Mesendoderm (in vitro differentiated cells): ENCODE results near the gene CROCC2.

ENCODE experiments used
- DNase-seq: peaks from one replicate; pipeline ENCODE4 v3.0.0; 2013
- H2AK5ac ChIP-seq: 2 replicates; pipeline ENCODE4 v1.6.1; 2013; ENCODE audit warnings: low read length, inconsistent platforms
- H2BK120ac ChIP-seq: 2 replicates; pipeline ENCODE4 v1.6.1; 2013; ENCODE audit warnings: low read depth, mild to moderate bottlenecking, low read length, moderate library complexity, mixed read lengths
- H2BK15ac ChIP-seq: replicated peaks from 2 replicates; pipeline ENCODE4 v1.6.1; 2013; ENCODE audit warnings: low read depth, mild to moderate bottlenecking, moderate library complexity
- H2BK5ac ChIP-seq: 2 replicates; pipeline ENCODE4 v1.6.1; 2013; ENCODE audit warnings: low read length, inconsistent platforms
- H3K18ac ChIP-seq: 2 replicates; pipeline ENCODE4 v1.6.1; 2013; ENCODE audit warnings: mild to moderate bottlenecking, low read length, mixed read lengths
- H3K23ac ChIP-seq: one replicate; pipeline ENCODE4 v1.6.1; 2013; ENCODE audit warnings: low read length
- H3K27ac ChIP-seq: 2 replicates; pipeline ENCODE4 v1.5.1; 2013; ENCODE audit warnings: low read depth, mild to moderate bottlenecking, inconsistent platforms, low read length, moderate library complexity
- H3K27me3 ChIP-seq: 2 replicates; pipeline ENCODE4 v1.6.1; 2013; ENCODE audit warnings: low read length, control low read depth, mild to moderate bottlenecking, inconsistent platforms; ENCODE audit not compliant: insufficient read depth, poor library complexity
- H3K36me3 ChIP-seq: 2 replicates; pipeline ENCODE4 v1.6.1; 2013; ENCODE audit warnings: low read length, inconsistent platforms; ENCODE audit not compliant: control insufficient read depth, insufficient read depth
- H3K4ac ChIP-seq: one replicate; pipeline ENCODE4 v1.6.1; 2013; ENCODE audit warnings: low read depth, mild to moderate bottlenecking, low read length, moderate library complexity
- H3K4me1 ChIP-seq: 2 replicates; pipeline ENCODE4 v1.6.1; 2013; ENCODE audit warnings: low read depth, low read length, inconsistent platforms; ENCODE audit not compliant: control insufficient read depth
- H3K4me2 ChIP-seq: 2 replicates; pipeline ENCODE4 v1.6.1; 2013; ENCODE audit warnings: low read length
- H3K4me3 ChIP-seq: 2 replicates; pipeline ENCODE4 v1.5.1; 2013; ENCODE audit warnings: mild to moderate bottlenecking, low read length
- H3K56ac ChIP-seq: one replicate; pipeline ENCODE4 v1.6.1; 2013; ENCODE audit warnings: low read length
- H3K79me1 ChIP-seq: 2 replicates; pipeline ENCODE4 v1.6.1; 2013; ENCODE audit warnings: low read length, inconsistent platforms
- H3K79me2 ChIP-seq: 2 replicates; pipeline ENCODE4 v1.6.1; 2013; ENCODE audit warnings: mild to moderate bottlenecking, low read length; ENCODE audit not compliant: control insufficient read depth, insufficient read depth
- H3K9ac ChIP-seq: 2 replicates; pipeline ENCODE4 v1.6.1; 2013; ENCODE audit warnings: low read length, inconsistent platforms
- H4K5ac ChIP-seq: one replicate; pipeline ENCODE4 v1.6.1; 2013; ENCODE audit warnings: low read length
- H4K8ac ChIP-seq: one replicate; pipeline ENCODE4 v1.6.1; 2013; ENCODE audit warnings: low read depth, mild to moderate bottlenecking, control low read depth, low read length, moderate library complexity
- WGBS: extraction: QIAGEN DNeasy Blood & Tissue Kit; methylation state at CpG from one replicate; pipeline ENCODE4 v1.1.7; 2013; ENCODE audit warnings: low lambda C conversion rate, missing lambda C conversion rate; ENCODE audit not compliant: insufficient coverage; ENCODE audit errors: extremely low coverage; 5-methylcytosine and 5-hydroxymethylcytosine counted together

CROCC2 gene

DNA sequence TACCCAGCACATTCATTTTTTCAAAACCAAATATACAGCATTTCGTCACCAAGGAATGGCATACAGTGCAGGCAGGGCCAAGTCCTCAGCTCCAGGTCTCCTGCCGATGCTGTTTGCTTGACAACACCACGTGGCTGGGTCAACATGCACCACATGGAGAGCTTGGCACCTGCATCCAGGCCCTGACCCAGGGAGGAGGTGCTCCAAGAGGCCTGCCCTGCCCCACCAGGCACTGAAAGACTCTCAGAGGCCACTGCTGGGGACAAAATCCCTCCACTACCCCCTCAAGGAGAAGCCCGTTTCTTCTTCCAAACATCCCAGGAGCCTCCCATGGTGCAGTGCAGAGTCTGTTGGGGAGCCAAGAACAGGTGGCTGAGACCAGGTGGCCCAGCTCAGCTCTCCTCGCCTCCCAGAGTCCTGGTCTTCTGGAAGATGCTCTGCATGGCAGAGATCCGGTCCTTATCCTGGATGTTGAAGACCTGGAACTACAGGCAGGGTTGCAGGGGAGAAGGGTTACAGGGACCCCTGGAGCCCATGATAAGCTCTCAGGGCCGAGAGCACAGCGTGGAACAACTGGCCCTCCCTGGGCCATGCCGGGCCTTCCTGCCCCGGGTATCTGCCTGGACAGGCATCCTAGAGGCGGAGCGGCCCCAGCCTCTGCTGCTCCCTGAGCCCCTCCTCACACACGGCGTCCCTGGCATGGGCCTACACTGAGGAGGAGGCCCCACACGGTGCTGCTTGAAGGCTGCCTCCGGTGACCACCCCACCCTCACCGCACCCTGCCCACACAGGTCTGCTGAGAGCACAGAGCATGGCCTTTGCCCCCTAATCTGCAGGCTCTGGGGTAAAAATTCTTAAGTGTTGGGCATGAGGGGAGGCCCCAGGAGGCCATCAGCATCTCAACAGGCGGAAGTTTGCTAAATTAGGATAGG lies 19.2 kb upstream of the CROCC2 start:
- H2BK15ac ChIP-seq, result no peak overlapping the region
- no peak overlapping the region for H3K4me3 ChIP-seq
- H3K9ac ChIP-seq, result no peak overlapping the region
- H3K79me2 ChIP-seq, result no peaks in the 10 kb centered on the region
- no peak overlapping the region for H3K4me2 ChIP-seq
- no peak for DNase-seq
- no CpG with 5 or more reads among the region's 18 CpGs for WGBS
- no peak overlapping the region for H3K18ac ChIP-seq
- no peak overlapping the region for H3K23ac ChIP-seq
- H3K4ac ChIP-seq, result no peak overlapping the region
- H2AK5ac ChIP-seq, result no peak overlapping the region
- no peak overlapping the region for H3K56ac ChIP-seq
- no peaks in the 10 kb centered on the region for H3K79me1 ChIP-seq
- no peaks in the 10 kb centered on the region for H3K36me3 ChIP-seq
- H3K27ac ChIP-seq, result no peak overlapping the region
- no peak overlapping the region for H4K5ac ChIP-seq
- no peak overlapping the region for H2BK120ac ChIP-seq
- no peak overlapping the region for H2BK5ac ChIP-seq
- H4K8ac ChIP-seq, result no peak overlapping the region
- no peaks in the 10 kb centered on the region for H3K27me3 ChIP-seq
- H3K4me1 ChIP-seq, result no peaks in the 10 kb centered on the region

DNA sequence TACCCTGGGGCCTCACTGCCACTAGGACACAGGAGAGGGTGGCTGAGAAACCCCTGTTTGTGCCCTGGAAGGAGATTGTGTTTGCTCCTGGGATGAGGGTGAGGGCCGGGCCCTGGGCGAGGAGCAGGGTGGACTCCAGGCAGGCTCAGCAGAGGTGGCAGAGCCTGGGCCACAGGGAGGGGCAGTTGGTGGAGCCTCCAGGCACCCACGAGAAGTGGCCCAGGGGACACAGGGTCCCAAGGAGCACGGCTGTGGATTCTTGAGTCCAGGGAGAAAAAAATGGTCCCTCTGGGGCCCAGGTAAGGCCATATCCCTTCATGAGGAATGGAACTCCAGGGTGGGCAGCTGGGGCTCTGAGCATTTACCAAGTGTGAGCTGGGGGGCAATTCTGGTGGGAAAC lies 18.5 kb upstream of the CROCC2 start:
- Histone ChIP-seq H3K18ac (no peak overlapping the region), H3K23ac (no peak overlapping the region), H3K9ac (no peak overlapping the region), H3K27me3 (no peaks in the 10 kb centered on the region), H3K4ac (no peak overlapping the region), H3K36me3 (no peaks in the 10 kb centered on the region), H3K4me1 (no peaks in the 10 kb centered on the region), H4K8ac (no peak overlapping the region), H3K79me1 (no peaks in the 10 kb centered on the region), H2BK5ac (no peak overlapping the region), H3K79me2 (no peaks in the 10 kb centered on the region), H3K56ac (no peak overlapping the region), H4K5ac (no peak overlapping the region), H2BK15ac (no peak overlapping the region), H3K4me3 (no peak overlapping the region), H2AK5ac (no peak overlapping the region), H3K4me2 (no peak overlapping the region), H2BK120ac (no peak overlapping the region), H3K27ac (no peak overlapping the region)
- WGBS, result no CpG with 5 or more reads among the region's 4 CpGs
- no peak for DNase-seq

DNA sequence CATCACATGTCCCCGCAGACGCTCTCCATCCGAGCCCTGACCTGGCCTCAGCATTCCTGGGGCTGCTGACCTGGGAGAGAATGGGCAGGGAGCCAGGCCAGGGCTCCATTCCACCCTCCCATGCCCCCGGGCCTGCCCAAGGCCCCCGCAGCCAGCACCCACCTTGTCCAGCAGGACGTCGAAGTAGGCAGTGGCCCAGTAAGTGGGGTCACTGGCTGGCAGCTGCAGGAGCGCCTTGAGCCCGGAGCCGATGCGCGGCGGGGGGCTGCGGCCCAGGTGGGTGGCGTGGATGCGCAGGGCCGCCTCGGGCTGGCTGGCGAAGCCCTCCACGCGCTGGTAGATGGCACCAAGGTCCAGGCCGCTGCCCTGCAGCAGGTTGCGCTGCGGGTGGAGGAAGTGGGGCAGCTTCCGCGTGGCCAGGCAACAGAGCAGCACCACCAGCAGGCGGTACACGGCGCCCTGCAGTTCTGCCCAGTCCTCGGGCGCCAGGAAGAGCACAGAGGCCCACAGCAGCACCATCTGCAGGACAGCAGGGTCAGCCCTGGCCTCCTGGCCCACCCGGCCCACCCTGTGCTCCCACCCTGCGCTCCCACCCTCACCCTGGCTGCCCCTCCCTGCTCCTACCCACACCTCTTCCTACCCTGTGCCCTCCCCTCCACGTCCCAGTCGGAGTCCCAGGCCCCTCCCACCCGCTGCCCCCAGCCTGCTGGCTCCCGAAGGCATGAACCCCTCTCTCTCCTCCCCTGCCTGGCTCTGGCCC lies 17.8 kb upstream of the CROCC2 start:
- Histone ChIP-seq H2BK120ac (no peak overlapping the region), H3K9ac (no peak overlapping the region), H4K8ac (no peak overlapping the region), H4K5ac (no peak overlapping the region), H2AK5ac (no peak overlapping the region), H3K23ac (no peak overlapping the region), H3K56ac (no peak overlapping the region), H3K4me2 (no peak overlapping the region), H3K18ac (no peak overlapping the region), H3K36me3 (no peaks in the 10 kb centered on the region), H3K79me1 (no peaks in the 10 kb centered on the region), H3K4me3 (no peak overlapping the region), H2BK15ac (no peak overlapping the region), H2BK5ac (no peak overlapping the region), H3K4ac (no peak overlapping the region), H3K4me1 (no peaks in the 10 kb centered on the region), H3K79me2 (no peaks in the 10 kb centered on the region), H3K27ac (no peak overlapping the region), H3K27me3 (no peaks in the 10 kb centered on the region)
- no peak for DNase-seq
- no CpG with 5 or more reads among the region's 37 CpGs for whole genome bisulfite sequencing

DNA sequence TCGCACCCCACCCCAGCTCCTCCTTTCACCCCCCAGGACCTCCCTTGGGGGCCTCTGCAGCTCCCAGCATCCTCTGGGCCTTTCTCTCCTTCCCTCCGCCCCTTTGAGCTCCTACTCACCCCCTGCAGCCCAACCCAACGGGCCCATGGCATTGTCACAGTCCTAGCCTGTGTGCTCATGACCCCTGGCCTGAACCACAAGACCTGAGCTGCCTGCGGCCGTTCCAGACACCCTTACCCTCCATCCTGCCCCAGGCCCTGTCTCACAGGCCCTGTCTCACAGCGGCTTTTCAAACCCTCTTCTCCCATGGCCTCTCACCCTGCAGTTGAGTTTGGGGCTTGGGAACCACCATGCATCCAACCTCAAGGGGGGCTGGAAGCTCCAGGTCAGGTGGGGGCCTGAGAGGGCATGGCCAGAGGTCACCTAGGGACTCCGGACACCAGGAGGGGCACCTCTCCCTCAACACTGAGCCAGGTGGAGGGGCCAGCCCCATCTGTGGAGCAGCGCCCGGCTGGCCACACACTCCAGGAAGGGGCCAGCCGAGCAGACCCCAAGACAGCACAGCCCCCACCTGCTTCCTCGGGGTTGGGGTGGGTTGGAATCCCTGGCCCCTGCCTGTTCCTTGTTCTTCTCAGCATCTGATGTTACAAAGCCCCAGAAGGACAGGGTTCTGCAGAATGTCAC lies 17.1 kb upstream of the CROCC2 start:
- Histone ChIP-seq H3K56ac (no peak overlapping the region), H4K5ac (no peak overlapping the region), H3K4me3 (no peak overlapping the region), H3K4me2 (no peak overlapping the region), H3K23ac (no peak overlapping the region), H4K8ac (no peak overlapping the region), H3K4ac (no peak overlapping the region), H3K4me1 (no peaks in the 10 kb centered on the region), H2BK15ac (no peak overlapping the region), H2BK120ac (no peak overlapping the region), H2AK5ac (no peak overlapping the region), H3K79me2 (no peaks in the 10 kb centered on the region), H3K27ac (no peak overlapping the region), H3K9ac (no peak overlapping the region), H3K36me3 (no peaks in the 10 kb centered on the region), H2BK5ac (no peak overlapping the region), H3K79me1 (no peaks in the 10 kb centered on the region), H3K18ac (no peak overlapping the region), H3K27me3 (no peaks in the 10 kb centered on the region)
- whole genome bisulfite sequencing, result no CpG with 5 or more reads among the region's 11 CpGs
- no peak for DNase-seq

DNA sequence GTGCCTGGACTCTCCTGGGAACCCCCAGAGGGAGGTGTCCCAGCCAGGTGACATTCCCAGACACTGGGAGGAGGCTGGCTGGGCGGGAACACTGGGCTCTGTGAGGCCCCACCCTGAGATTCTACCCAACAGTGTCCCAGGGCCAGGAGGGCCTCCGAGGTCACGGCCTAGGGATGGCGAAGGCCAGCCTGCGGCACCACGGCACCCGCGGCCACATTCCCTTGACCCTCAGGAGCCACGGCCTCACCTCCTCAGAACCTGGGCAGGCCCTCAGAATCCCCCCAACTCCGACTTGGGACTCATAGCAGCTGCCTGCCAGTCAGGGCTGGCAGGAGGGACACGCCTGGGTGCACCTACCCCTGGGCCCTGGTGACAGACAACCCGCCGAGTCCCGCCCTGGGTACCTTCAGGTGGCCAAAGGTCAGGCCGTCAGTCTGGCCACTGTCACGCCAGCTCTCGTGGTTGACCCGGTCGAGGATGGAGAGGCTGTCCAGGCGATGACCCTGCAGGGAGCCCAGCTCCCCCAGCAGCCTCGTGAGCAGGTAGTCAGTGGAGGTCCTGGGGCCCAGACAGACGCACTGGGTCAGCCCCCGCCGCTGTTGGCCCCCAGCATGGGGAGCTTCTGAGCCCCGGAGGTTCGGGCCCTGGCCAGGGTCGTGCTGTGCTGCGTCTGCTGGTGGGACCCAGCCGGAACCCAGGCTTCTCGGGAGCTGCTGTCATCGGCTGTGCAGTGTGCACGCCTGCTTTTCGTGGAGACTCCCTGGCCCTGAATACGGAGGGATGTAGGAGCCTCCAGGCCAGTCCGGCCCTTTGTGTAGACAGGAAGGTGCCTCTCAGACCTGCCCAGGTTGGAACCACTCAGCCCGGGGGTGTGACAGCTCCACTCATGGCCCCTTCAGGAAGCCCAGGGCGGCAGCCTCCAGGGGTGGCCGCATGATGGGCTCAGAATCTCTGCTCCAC lies 16.3 kb upstream of the CROCC2 start:
- no peak overlapping the region for H3K4ac ChIP-seq
- no CpG with 5 or more reads among the region's 38 CpGs for WGBS

More for the DNA sequence above, 16.3 kb upstream of the CROCC2 start:
- Histone ChIP-seq H2BK15ac (no peak overlapping the region), H2AK5ac (no peak overlapping the region), H3K27me3 (no peaks in the 10 kb centered on the region), H4K5ac (no peak overlapping the region), H2BK5ac (no peak overlapping the region), H3K79me1 (no peaks in the 10 kb centered on the region), H3K18ac (no peak overlapping the region), H3K4me2 (no peak overlapping the region), H2BK120ac (no peak overlapping the region), H3K36me3 (no peaks in the 10 kb centered on the region), H3K79me2 (no peaks in the 10 kb centered on the region), H3K4me1 (no peaks in the 10 kb centered on the region), H3K56ac (no peak overlapping the region), H3K9ac (no peak overlapping the region), H3K4me3 (no peak overlapping the region), H4K8ac (no peak overlapping the region), H3K23ac (no peak overlapping the region), H3K27ac (no peak overlapping the region)
- no peak for DNase-seq
